Measurements from ENCODE around the gene MTIF2.
"Not testable (repeated sequence)": the region's sequence is repeated elsewhere in the genome, so short reads cannot be mapped to it uniquely, and the experiment has no call there.

MTIF2 gene

DNA sequence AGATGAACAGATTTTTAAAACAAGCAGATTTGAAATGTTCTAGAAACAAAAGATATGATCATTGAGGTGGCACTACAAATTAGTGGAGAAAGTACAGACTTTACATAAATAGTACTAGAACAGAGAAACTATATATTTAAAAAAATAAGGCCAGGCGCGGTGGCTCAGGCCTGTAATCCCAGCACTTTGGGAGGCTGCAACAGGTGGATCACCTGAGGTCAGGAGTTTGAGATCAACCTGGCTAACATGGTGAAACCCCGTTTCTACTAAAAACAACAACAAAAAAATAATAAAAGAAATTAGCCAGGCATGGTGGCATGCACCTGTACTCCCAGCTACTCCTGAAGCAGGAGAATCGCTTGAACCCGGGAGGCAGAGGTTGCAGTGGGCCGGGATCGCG lies 82.2 kb downstream of the MTIF2 start:
- DNase-seq: not testable (repeated sequence)

Measured in kidney glomerular epithelial cell (primary cell).